HL-60 (cell line): ENCODE results near the gene ALKAL2.

Experiments used
- CTCF ChIP-seq: IDR thresholded peaks from one replicate; pipeline ENCODE4 v1.5.1; 2011; ENCODE audit warnings: low read length, control low read depth, inconsistent platforms; ENCODE audit not compliant: insufficient read depth
- GABPA ChIP-seq: IDR thresholded peaks from 2 replicates; pipeline ENCODE4 v1.6.1; 2012; ENCODE audit warnings: low read depth
- REST ChIP-seq: IDR thresholded peaks from 2 replicates; pipeline ENCODE4 v1.6.1; 2012; ENCODE audit warnings: low read depth; ENCODE audit not compliant: insufficient replicate concordance

GRCh38 chr2:248724-249123 lies 39.2 kb downstream of the ALKAL2 start:
- TF ChIP-seq CTCF (no peak), REST (no peak), GABPA (no peak)
